HepG2 (cell line): ENCODE data around the gene RBM19. TPM values are rescaled to one million over a fixed set of nuclear protein-coding genes. Genes with fewer than 3 reads are reported as not detected.
A peak's percentile ranks its signal among the peaks of the same experiment; 100 is the strongest.

Source experiments
- GATAD2A ChIP-seq: IDR thresholded peaks from 2 replicates; pipeline ENCODE4 v1.6.1; 2016
- HDAC1 ChIP-seq: sonication (generic); formaldehyde crosslinking; IDR thresholded peaks from 2 replicates; pipeline ENCODE4 v1.5.1; 2020; ENCODE audit warnings: mild to moderate bottlenecking, missing genetic modification reagents
- NCOR1 ChIP-seq: fragments of 200-600 bp; sonication (generic); IDR thresholded peaks from 2 replicates; pipeline ENCODE4 v1.7.0; 2017; ENCODE audit warnings: antibody characterized with exemption, low read length, borderline replicate concordance
- NFYC ChIP-seq: IDR thresholded peaks from 2 replicates; pipeline ENCODE4 v1.6.1; 2016; ENCODE audit warnings: missing genetic modification reagents, missing compliant biosample characterization
- SETDB1 ChIP-seq: sonication (generic); formaldehyde crosslinking; IDR thresholded peaks from 2 replicates; pipeline ENCODE4 v1.5.1; 2020; ENCODE audit warnings: missing genetic modification reagents, mild to moderate bottlenecking, borderline replicate concordance
- SRSF4 ChIP-seq: fragments of 200-400 bp; formaldehyde crosslinking; IDR thresholded peaks from one replicate; pipeline ENCODE4 v1.6.1; 2018; ENCODE audit warnings: mild to moderate bottlenecking, low read depth, low read length, moderate library complexity; ENCODE audit not compliant: poor library complexity, severe bottlenecking
- TBX2 ChIP-seq: sonication (generic); formaldehyde crosslinking; IDR thresholded peaks from 2 replicates; pipeline ENCODE4 v1.5.0; 2020; ENCODE audit warnings: missing genetic modification reagents, mild to moderate bottlenecking, borderline replicate concordance
- TCF7 ChIP-seq: sonication (generic); IDR thresholded peaks from 2 replicates; pipeline ENCODE4 v1.6.1; 2016; ENCODE audit warnings: antibody characterized with exemption, low read depth
- ZMYM3 ChIP-seq: sonication (generic); formaldehyde crosslinking; IDR thresholded peaks from 2 replicates; pipeline ENCODE4 v1.5.1; 2020; ENCODE audit warnings: mild to moderate bottlenecking, missing genetic modification reagents
- ZMYM4 ChIP-seq: sonication (generic); formaldehyde crosslinking; IDR thresholded peaks from 2 replicates; pipeline ENCODE4 v1.8.1; 2023; ENCODE audit warnings: mild to moderate bottlenecking, missing genetic modification reagents
- polyA plus RNA-seq, 8 experiments: library from polyadenylated mRNA; depleted of rRNA in 3 of 8; stranded (reverse) in 7 of 8; unstranded in 1 of 8; fragments of >200 nt; fragmentation: Illumina TruSeq in 4 of 8; extraction: Trizol in 4 of 8; gene quantifications; 2 replicates each; pipeline versions ENCODE4 v1.2.1 to v1.2.3, GENCODE V29; 2011 to 2016; ENCODE audit warnings: low read depth in 4 of 8, missing spikeins in 1 of 8, mixed read lengths in 1 of 8; ENCODE audit not compliant: insufficient read depth in 1 of 8
- total RNA-seq, 5 experiments: library from RNA; depleted of rRNA; stranded (reverse); fragments of >200 nt; fragmentation: Illumina TruSeq; extraction: Trizol; gene quantifications; 2 replicates each; pipeline ENCODE4 v1.2.3, GENCODE V29; 2016; ENCODE audit warnings: low read depth in 1 of 5
- TF ChIP-seq, protein P1 (sequence below): IDR thresholded peaks from 2 replicates; pipeline ENCODE4 v1.4.0; 2020; ENCODE audit warnings: mild to moderate bottlenecking, missing genetic modification reagents
- TF ChIP-seq, protein P2 (sequence below): IDR thresholded peaks from 2 replicates; pipeline ENCODE4 v1.6.1; 2012; ENCODE audit warnings: inconsistent platforms
- TF ChIP-seq, protein P3 (sequence below): sonication (generic); formaldehyde crosslinking; IDR thresholded peaks from 2 replicates; pipeline ENCODE4 v1.4.0; 2020; ENCODE audit warnings: missing genetic modification reagents
- TF ChIP-seq, protein P4 (sequence below): sonication (generic); formaldehyde crosslinking; IDR thresholded peaks from 2 replicates; pipeline ENCODE4 v1.9.0; 2021; ENCODE audit warnings: missing genetic modification reagents, borderline replicate concordance

Gene RBM19
- total and polyA plus RNA-seq, 2 of the 13 experiments (the other 11 are each of a cell fraction or from before 2014, with no cell fraction given), result 19.3 to 32.2 TPM

DNA sequence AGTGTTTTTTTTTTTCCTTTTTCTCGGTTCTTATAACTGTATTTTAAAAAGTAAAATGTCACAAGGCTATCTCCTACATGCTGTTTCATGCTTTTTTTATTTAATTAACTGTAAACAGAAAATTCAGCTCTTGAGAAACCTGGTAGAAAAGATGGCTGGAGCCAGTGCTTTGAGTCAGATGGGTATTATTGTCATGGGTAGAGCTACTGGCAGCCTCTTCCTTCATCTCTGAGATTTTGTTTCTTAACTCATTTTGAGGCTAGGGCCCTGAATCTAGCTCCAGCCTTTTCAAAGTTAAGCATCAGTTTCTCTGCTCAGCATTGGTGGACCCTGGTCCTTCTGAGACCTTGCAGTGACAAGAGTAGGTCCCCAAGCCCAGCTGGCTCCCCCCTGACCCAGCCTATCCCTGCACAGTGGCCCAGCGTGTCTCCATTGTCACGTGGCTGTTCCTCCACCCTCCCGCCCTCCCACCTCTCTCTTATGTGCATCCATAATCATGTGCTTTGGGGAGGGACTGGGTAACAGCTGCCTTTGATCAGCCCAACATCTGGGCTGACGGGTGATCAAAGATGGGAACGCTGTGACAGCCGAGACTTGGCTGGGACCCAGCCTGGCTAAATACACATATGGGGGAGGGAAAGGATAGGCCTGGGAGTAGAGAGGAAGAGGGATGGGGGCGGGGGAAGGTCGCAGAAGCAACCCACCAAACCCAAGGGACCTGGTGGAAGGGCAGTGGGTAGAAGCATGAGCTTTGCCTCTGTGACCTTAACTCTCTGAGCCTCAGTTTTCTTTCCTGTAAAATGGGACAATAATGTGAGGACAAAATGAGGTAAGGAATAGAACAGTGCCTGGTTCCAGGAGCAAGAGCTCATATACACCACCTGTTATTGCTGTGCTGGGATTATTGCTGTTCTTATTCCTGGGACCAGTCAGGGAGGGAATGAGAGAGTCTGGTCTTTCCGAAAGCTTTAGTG lies 24.4 kb upstream of the RBM19 start (continued):
- TF ChIP-seq, protein P1, sequence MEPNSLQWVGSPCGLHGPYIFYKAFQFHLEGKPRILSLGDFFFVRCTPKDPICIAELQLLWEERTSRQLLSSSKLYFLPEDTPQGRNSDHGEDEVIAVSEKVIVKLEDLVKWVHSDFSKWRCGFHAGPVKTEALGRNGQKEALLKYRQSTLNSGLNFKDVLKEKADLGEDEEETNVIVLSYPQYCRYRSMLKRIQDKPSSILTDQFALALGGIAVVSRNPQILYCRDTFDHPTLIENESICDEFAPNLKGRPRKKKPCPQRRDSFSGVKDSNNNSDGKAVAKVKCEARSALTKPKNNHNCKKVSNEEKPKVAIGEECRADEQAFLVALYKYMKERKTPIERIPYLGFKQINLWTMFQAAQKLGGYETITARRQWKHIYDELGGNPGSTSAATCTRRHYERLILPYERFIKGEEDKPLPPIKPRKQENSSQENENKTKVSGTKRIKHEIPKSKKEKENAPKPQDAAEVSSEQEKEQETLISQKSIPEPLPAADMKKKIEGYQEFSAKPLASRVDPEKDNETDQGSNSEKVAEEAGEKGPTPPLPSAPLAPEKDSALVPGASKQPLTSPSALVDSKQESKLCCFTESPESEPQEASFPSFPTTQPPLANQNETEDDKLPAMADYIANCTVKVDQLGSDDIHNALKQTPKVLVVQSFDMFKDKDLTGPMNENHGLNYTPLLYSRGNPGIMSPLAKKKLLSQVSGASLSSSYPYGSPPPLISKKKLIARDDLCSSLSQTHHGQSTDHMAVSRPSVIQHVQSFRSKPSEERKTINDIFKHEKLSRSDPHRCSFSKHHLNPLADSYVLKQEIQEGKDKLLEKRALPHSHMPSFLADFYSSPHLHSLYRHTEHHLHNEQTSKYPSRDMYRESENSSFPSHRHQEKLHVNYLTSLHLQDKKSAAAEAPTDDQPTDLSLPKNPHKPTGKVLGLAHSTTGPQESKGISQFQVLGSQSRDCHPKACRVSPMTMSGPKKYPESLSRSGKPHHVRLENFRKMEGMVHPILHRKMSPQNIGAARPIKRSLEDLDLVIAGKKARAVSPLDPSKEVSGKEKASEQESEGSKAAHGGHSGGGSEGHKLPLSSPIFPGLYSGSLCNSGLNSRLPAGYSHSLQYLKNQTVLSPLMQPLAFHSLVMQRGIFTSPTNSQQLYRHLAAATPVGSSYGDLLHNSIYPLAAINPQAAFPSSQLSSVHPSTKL (CRISPR knock-in tag), result peak; percentile 55
- TF ChIP-seq SRSF4 (no peak), NFYC (CRISPR knock-in tag) (no peak), SETDB1 (CRISPR knock-in tag) (no peak), NCOR1 (peak; percentile 31; the same call in 1 of the 2 replicates), GATAD2A (CRISPR knock-in tag) (0 out of 2 replicates have a peak, but pooled peaks have one; percentile 20), ZMYM4 (peak; percentile 68), TBX2 (peak; percentile 52; the same call in 1 of the 2 replicates), ZMYM3 (CRISPR knock-in tag) (peak; percentile 89), HDAC1 (CRISPR knock-in tag) (peak; percentile 43; the same call in 1 of the 2 replicates), TCF7 (peak; percentile 94)
- TF ChIP-seq, protein P2, sequence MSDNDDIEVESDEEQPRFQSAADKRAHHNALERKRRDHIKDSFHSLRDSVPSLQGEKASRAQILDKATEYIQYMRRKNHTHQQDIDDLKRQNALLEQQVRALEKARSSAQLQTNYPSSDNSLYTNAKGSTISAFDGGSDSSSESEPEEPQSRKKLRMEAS, result no peak
- TF ChIP-seq, protein P3, sequence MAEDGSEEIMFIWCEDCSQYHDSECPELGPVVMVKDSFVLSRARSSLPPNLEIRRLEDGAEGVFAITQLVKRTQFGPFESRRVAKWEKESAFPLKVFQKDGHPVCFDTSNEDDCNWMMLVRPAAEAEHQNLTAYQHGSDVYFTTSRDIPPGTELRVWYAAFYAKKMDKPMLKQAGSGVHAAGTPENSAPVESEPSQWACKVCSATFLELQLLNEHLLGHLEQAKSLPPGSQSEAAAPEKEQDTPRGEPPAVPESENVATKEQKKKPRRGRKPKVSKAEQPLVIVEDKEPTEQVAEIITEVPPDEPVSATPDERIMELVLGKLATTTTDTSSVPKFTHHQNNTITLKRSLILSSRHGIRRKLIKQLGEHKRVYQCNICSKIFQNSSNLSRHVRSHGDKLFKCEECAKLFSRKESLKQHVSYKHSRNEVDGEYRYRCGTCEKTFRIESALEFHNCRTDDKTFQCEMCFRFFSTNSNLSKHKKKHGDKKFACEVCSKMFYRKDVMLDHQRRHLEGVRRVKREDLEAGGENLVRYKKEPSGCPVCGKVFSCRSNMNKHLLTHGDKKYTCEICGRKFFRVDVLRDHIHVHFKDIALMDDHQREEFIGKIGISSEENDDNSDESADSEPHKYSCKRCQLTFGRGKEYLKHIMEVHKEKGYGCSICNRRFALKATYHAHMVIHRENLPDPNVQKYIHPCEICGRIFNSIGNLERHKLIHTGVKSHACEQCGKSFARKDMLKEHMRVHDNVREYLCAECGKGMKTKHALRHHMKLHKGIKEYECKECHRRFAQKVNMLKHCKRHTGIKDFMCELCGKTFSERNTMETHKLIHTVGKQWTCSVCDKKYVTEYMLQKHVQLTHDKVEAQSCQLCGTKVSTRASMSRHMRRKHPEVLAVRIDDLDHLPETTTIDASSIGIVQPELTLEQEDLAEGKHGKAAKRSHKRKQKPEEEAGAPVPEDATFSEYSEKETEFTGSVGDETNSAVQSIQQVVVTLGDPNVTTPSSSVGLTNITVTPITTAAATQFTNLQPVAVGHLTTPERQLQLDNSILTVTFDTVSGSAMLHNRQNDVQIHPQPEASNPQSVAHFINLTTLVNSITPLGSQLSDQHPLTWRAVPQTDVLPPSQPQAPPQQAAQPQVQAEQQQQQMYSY, result no peak
- TF ChIP-seq, protein P4, sequence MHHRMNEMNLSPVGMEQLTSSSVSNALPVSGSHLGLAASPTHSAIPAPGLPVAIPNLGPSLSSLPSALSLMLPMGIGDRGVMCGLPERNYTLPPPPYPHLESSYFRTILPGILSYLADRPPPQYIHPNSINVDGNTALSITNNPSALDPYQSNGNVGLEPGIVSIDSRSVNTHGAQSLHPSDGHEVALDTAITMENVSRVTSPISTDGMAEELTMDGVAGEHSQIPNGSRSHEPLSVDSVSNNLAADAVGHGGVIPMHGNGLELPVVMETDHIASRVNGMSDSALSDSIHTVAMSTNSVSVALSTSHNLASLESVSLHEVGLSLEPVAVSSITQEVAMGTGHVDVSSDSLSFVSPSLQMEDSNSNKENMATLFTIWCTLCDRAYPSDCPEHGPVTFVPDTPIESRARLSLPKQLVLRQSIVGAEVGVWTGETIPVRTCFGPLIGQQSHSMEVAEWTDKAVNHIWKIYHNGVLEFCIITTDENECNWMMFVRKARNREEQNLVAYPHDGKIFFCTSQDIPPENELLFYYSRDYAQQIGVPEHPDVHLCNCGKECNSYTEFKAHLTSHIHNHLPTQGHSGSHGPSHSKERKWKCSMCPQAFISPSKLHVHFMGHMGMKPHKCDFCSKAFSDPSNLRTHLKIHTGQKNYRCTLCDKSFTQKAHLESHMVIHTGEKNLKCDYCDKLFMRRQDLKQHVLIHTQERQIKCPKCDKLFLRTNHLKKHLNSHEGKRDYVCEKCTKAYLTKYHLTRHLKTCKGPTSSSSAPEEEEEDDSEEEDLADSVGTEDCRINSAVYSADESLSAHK (CRISPR knock-in tag), result no peak
